Stomach (tissue), 4 donors: ENCODE measurements around the gene MLANA.
"Not testable (repeated sequence)": the region's sequence is repeated elsewhere in the genome, so short reads cannot be mapped to it uniquely, and the experiment has no call there.

ENCODE experiments used
- EP300 ChIP-seq: sonication (generic); formaldehyde crosslinking; IDR thresholded peaks from one replicate; pipeline ENCODE4 v1.6.1; 2017; ENCODE audit warnings: antibody characterized with exemption
- POLR2A ChIP-seq, 4 donors: fragments of 450-650 bp; IDR thresholded peaks; one replicate each; pipeline ENCODE4 v1.6.1; 2016; ENCODE audit warnings: antibody characterized with exemption in 4 of 4, control low read depth in 2 of 4, mild to moderate bottlenecking in 1 of 4, moderate library complexity in 1 of 4
- POLR2AphosphoS5 ChIP-seq, 3 donors: sonication (generic); formaldehyde crosslinking; IDR thresholded peaks; one replicate each; pipeline ENCODE4 v1.6.1; 2016; ENCODE audit warnings: antibody characterized with exemption in 3 of 3
- TF ChIP-seq, protein P1 (sequence below), 7 experiments: fragments of 450-650 bp in 4 of 7; fragments of 200-600 bp in 3 of 7; sonication (generic) in 3 of 7; IDR thresholded peaks; one replicate each; pipeline ENCODE4 v1.5.1; 2016 to 2019; ENCODE audit warnings: antibody characterized with exemption in 7 of 7, control low read depth in 2 of 7, mild to moderate bottlenecking in 1 of 7

- not testable (repeated sequence) for TF ChIP-seq POLR2AphosphoS5 (IDR thresholded peaks at IDR 0.05); POLR2A (IDR thresholded peaks at IDR 0.05); EP300
- TF ChIP-seq, protein P1, sequence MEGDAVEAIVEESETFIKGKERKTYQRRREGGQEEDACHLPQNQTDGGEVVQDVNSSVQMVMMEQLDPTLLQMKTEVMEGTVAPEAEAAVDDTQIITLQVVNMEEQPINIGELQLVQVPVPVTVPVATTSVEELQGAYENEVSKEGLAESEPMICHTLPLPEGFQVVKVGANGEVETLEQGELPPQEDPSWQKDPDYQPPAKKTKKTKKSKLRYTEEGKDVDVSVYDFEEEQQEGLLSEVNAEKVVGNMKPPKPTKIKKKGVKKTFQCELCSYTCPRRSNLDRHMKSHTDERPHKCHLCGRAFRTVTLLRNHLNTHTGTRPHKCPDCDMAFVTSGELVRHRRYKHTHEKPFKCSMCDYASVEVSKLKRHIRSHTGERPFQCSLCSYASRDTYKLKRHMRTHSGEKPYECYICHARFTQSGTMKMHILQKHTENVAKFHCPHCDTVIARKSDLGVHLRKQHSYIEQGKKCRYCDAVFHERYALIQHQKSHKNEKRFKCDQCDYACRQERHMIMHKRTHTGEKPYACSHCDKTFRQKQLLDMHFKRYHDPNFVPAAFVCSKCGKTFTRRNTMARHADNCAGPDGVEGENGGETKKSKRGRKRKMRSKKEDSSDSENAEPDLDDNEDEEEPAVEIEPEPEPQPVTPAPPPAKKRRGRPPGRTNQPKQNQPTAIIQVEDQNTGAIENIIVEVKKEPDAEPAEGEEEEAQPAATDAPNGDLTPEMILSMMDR (IDR thresholded peaks at IDR 0.05), result not testable (repeated sequence)
These were observed 8.3 kb upstream of the MLANA start for GRCh38 chr9:5882244-5883012.
